GM12891 (cell line): Measurements from ENCODE around the gene SEPSECS.

Experiments used
- POLR2A ChIP-seq: IDR thresholded peaks from 2 replicates; pipeline ENCODE4 v1.6.1; 2011; ENCODE audit warnings: low read depth, low read length, control low read depth
- POLR2AphosphoS5 ChIP-seq: IDR thresholded peaks from 2 replicates; pipeline ENCODE4 v1.6.1; 2011; ENCODE audit warnings: low read depth, low read length, control low read depth
- SPI1 ChIP-seq: IDR thresholded peaks from 2 replicates; pipeline ENCODE4 v1.6.1; 2011; ENCODE audit warnings: low read depth, low read length, control low read depth
- TAF1 ChIP-seq: IDR thresholded peaks from 2 replicates; pipeline ENCODE4 v1.6.1; 2011; ENCODE audit warnings: low read depth, low read length, control low read depth

DNA sequence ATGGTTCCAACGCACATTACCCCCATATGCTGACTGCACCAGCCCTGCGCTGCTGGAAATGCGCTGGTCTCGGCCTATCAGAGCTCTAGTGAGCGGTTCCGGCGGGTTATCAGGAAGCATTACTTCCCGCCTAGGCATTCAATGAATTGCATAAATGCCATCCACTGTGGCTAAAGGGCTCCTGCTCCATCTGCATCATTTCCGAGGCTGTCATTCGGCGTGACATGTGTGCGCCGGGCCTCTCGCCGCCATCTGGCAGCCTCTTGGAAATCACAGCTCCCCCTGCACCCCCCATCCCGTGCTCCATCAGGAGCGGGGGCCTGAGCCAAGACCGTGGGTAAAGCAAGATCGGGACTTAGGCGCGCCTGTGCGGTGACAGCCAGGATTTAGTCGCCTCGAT lies 64.4 kb downstream of the SEPSECS start:
- TF ChIP-seq POLR2A: no peak
- no peak for TF ChIP-seq TAF1
- no peak for TF ChIP-seq POLR2AphosphoS5
- no peak for TF ChIP-seq SPI1
